Posterior cingulate gyrus (tissue), 11 donors: ENCODE data around the gene CPED1.
"Not testable (repeated sequence)": the region's sequence is repeated elsewhere in the genome, so short reads cannot be mapped to it uniquely, and the experiment has no call there.

Experiments used
- DNase-seq, 10 donors: peaks; one replicate each; pipeline versions ENCODE4 v3.0.0 to v3.0.0-alpha.2; 2020 to 2021; ENCODE audit warnings: mixed read lengths in 3 of 10
- intact Hi-C: fragments of 100-400 bp; cut with DNase I; formaldehyde crosslinking; loops from one replicate; pipeline ENCODE4 v1.15.1; 2023

CPED1 gene

DNA sequence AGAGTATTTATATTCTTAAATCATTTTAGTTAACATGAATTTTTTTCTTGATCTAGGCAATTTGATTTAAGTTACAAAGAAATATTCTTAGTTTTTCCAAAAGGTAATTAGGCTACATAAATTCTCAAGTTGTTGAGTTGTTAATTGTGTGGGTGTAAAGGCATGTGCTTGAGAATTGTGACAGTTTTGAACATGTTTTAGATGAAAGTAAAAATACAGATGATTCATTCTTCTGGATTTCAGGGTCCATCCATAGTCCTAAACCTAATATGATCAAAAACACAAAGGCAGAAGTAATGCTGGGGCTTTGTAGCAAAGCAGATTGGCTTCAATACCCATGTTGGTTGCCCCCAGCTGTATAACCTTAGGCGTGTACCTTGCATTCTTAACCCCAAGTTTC lies 127.9 kb downstream of the CPED1 start:
- DNase-seq, result no peak
- intact Hi-C loops, result no loop called here

GRCh38 chr7:121119047-121119446 lies 130.5 kb downstream of the CPED1 start:
- intact Hi-C loops, result no loop called here
- DNase-seq, result no peak

GRCh38 chr7:121123032-121123431 lies 134.5 kb downstream of the CPED1 start:
- intact Hi-C loops, result loop anchor here (10.0 kb wide), 1 partner anchor 872 kb away; no protein-coding TSS in a partner anchor
- DNase-seq, result no peak

GRCh38 chr7:121125454-121125853 lies 136.9 kb downstream of the CPED1 start:
- not testable (repeated sequence) for DNase-seq
- intact Hi-C loops, result loop anchor here (5.0 to 10.0 kb wide), 2 partner anchors 422 to 869 kb away; no protein-coding TSS in a partner anchor

DNA sequence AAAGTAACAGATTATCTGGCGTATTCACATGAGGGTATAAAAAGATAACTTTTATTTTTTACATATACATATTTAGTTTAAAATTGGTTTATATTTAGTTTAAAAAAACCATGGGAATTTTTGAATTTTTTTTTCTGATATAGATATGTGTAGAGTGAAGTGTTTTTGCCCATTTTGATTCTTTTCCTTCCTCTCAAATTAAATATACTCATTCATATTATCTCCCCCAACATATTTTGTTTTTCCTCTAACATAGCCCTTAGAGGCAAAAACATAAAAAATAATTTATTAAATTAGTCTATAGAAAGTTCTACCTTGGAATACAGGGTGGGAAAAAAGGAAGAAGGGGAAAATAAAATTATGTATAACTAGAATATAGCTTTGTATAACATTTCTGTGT lies 137.7 kb downstream of the CPED1 start:
- DNase-seq, result no peak
- intact Hi-C loops, result loop anchor here (5.0 to 10.0 kb wide), 2 partner anchors 421 to 869 kb away; no protein-coding TSS in a partner anchor

GRCh38 chr7:121126801-121127534 lies 138.5 kb downstream of the CPED1 start:
- intact Hi-C loops, result loop anchor here (5.0 to 10.0 kb wide), 2 partner anchors 420 to 868 kb away; no protein-coding TSS in a partner anchor
- DNase-seq, result no peak

DNA sequence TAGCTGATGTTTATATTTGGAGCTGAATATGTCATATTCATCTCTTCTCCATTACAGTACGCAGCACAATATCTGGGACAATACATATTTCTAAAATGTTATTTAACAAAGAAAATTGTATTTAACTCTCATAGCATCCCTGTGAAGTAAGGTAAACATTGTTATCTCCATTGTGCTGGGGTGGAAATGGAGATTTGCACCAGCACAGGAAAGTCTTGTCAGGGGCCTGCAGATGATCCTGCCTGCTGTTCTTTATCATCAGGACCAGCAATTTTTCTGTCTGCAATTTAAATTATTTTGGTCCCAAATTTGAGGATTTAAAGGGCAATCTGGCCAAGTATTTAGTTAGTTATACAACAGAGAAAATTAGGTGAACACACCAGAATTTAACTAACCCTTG lies 144.4 kb downstream of the CPED1 start:
- intact Hi-C loops, result no loop called here
- no peak for DNase-seq

- intact Hi-C loops, result no loop called here
- DNase-seq, result no peak
Measured at GRCh38 chr7:121133444-121133843, 144.9 kb downstream of the CPED1 start.

- intact Hi-C loops, result no loop called here
- no peak for DNase-seq
Measured at GRCh38 chr7:121137580-121137979, 149.1 kb downstream of the CPED1 start.

DNA sequence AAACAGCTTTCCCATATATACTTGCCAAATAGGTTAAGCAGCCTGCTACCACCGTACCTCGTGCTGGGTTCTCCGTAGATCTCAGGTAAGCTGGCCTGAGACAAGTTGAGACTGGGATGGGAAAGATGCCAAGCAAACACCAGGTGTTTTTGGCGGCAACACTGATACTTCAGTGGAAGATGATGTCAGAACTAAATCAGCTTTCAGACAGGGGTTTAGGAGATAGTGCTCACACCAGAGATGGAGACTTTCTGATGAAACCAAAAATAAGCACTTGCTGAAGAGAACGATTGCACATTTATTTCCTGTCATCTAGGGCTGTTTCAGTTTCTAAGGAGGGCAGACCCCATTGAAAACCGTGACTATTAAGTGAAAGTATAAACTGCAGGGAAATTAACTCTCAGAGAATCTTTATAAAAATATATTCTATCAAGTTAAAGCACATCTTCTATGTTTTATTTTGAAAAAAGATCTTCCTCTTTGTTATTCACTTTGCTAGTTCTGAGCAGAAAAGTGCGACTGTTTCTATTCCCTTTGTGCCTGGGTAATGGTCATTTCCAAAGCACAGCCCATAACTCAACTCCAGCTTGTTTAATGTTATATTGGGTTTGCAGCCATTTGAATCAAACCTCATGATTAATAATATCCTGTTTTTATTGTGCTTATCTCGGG lies 149.9 kb downstream of the CPED1 start:
- no peak for DNase-seq
- intact Hi-C loops, result no loop called here

GRCh38 chr7:121139427-121139826 lies 150.9 kb downstream of the CPED1 start:
- intact Hi-C loops, result no loop called here
- no peak for DNase-seq

GRCh38 chr7:121140790-121141189 lies 152.3 kb downstream of the CPED1 start:
- DNase-seq, result no peak
- intact Hi-C loops, result no loop called here

GRCh38 chr7:121151774-121152221 lies 163.3 kb downstream of the CPED1 start:
- intact Hi-C loops, result no loop called here
- DNase-seq, result no peak

- DNase-seq, result no peak
- intact Hi-C loops, result no loop called here
Measured at GRCh38 chr7:121153411-121153810, 164.9 kb downstream of the CPED1 start.

- intact Hi-C loops, result no loop called here
Measured at GRCh38 chr7:121153995-121154394, 165.5 kb downstream of the CPED1 start.

DNA sequence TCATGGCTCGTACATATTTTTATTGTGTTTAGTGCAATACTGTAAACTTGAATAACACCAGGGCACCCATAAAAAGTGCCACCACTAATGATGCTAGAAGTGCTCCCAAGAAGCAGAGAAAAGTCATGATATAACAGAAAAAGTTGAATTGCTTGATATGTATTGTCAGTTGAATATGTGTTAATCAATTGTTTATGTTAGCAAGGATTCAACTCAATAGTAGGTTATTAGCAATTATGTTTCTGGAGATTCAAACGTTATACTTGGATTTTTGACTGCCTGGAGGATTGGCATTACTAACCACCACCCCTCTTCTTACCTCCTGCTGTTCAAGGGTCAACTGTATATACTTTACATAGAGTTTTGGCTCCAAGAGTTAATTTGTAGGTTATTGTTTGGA lies 168.3 kb downstream of the CPED1 start:
- intact Hi-C loops, result no loop called here
- DNase-seq, result no peak

More at GRCh38 chr7:121153995-121154394, 165.5 kb downstream of the CPED1 start:
- DNase-seq, result no peak

GRCh38 chr7:121157341-121157751 lies 168.8 kb downstream of the CPED1 start:
- DNase-seq, result no peak
- intact Hi-C loops, result no loop called here

DNA sequence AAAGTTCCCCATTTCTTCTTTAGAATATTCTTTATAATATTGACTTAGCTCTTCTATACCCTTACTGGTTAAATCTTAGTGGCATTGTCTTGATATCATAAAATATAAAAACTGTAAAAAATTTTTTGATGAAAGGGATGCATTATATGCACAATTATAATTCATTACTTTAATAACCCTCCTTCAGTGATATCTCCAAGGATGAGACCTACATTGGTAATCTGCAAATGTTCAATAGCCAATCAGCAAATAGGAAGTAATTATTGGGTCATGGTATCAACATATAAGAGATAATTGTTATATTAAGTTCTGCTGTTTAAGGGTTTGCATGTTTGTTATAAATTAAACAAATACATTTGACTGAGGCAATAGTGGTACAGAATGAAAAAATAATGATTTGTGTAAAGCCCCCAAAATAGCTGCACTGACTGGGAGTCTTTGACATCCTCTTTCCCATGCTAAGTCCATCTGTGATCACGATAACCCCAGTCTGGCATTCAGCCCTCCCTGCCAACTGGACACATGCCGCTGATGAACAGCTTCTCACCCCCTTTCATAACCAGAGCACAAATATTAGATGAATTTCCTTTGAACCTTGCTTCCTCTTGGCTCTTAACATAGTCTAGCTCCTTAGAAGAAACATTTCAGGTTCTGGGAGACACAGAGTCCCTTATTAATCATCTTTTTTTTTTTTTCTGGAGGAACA lies 169.5 kb downstream of the CPED1 start:
- DNase-seq, result no peak
- intact Hi-C loops, result no loop called here

DNA sequence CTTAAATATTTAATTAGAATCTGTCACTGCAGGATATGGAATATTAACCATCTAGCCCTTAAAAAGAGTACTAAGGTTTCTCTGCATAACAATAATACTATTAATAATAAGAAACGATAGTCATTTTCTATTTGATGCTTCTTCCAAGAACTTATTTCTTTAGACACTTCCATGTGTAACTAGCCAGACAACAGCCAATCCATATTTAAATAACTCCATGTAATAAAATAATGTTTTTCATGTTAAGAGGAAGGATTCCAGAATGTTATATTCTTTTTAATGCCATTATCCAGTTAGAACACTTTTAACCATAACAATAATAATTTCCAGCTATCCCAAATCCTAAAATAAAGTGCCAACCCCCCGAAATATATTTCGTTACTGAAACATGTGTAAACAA lies 170.2 kb downstream of the CPED1 start:
- intact Hi-C loops, result no loop called here
- no peak for DNase-seq

DNA sequence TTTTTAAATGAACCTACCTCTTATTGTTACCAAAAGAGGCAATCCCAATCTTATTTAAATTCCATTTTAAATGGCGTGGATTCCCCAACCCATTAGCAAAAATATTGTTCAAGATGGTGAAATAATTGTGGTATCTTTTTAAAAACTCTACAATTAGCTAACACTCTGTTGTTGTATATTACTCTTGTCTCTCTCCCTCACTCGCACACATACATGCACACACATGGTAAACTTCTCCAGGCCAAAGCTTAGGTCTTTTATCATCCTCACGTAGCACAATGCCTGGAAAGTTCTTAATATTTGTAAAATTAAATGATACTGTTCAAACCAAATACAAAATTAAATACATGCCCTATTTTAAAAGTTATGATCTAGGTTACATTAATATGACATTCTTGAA lies 171.0 kb downstream of the CPED1 start:
- DNase-seq, result no peak
- intact Hi-C loops, result no loop called here
